GM18907 (cell line): ENCODE results near the gene DZIP1L.
"Not testable (repeated sequence)": the region's sequence is repeated elsewhere in the genome, so short reads cannot be mapped to it uniquely, and the experiment has no call there.

Source experiments
- ATAC-seq: cut with Tn5 transposase; IDR thresholded peaks from one replicate; pipeline ENCODE4 v1.9.1; 2021; ENCODE audit warnings: mild to moderate bottlenecking, moderate library complexity; ENCODE audit not compliant: unreplicated experiment

The DZIP1L gene, protein sequence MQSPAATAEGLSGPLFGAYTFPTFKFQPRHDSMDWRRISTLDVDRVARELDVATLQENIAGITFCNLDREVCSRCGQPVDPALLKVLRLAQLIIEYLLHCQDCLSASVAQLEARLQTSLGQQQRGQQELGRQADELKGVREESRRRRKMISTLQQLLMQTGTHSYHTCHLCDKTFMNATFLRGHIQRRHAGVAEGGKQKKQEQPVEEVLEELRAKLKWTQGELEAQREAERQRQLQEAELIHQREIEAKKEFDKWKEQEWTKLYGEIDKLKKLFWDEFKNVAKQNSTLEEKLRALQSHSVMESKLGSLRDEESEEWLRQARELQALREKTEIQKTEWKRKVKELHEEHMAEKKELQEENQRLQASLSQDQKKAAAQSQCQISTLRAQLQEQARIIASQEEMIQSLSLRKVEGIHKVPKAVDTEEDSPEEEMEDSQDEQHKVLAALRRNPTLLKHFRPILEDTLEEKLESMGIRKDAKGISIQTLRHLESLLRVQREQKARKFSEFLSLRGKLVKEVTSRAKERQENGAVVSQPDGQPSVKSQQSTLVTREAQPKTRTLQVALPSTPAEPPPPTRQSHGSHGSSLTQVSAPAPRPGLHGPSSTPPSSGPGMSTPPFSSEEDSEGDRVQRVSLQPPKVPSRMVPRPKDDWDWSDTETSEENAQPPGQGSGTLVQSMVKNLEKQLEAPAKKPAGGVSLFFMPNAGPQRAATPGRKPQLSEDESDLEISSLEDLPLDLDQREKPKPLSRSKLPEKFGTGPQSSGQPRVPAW

DNA sequence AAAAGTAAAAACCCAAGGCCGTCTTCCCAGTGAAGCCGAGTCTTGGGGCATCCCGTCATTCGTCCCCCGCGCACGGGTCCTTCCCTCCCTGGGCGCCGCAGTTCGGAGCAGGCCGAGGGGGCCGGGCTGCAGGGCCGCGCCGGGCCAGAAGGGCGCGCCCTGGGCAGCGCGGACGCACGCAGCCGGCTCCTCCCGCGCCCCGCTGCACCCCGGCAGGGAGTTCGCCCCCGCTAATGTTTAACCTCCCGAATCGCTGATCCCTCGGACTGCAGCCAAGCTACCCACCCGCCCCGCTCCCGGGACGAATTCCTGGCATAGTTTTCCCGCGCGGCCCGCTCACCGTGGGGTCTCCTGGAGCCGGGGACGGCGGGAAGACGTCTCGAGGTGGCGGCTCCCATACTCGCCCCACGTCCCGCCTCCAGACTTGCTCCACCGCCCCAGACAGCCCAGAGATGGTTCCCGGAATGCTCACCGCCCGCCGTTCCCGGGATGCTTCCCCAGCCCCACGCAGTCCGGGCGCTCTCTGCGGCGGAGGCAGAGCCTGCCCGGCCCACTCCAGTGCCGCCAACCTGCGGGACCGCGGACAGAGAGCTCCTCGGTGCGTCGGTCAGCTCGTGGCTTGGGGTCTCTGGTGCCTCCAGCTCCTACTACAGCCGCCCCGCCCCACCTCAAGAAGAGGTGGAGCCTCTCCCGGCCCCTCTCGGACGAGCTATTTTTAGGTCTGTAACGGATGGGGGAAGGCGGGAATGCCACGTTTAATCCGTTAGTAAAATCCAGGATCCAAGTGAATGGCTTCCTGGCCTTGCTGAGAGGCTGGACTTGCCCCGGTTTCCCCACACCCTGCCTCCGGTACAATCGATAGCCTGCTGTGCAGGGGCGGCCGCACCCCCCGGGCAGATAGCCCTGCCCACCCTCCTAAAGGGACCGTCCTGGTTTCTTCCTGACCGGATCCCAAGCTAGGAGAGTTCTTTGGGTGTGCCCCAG lies at the start of gene DZIP1L:
Gene DZIP1L (minus strand): TSS at position 621 of the 984 bp plus-strand sequence. CDS start 11,637 bp downstream, outside the sequence.
- peak; percentile 80 for ATAC-seq

DNA sequence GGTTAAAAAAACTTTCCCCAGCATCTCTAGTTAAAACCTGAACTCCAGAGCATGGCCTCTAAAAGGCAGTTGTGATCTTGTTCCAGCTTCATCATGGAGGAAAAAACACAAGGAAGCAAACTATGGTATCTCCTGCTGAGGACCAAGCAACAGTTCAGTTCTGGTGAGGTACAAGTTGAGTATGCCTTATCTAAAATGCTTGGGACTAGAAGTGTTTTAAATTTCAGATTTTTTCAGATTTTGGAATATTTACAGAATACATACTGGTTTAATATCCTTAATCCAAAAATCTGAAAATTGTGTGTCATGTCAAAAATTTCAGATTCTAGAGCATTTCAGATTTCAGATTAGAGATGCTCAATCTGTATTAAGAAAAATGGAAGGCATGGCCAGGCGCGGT lies 49.7 kb upstream of the DZIP1L start:
- no peak for ATAC-seq

DNA sequence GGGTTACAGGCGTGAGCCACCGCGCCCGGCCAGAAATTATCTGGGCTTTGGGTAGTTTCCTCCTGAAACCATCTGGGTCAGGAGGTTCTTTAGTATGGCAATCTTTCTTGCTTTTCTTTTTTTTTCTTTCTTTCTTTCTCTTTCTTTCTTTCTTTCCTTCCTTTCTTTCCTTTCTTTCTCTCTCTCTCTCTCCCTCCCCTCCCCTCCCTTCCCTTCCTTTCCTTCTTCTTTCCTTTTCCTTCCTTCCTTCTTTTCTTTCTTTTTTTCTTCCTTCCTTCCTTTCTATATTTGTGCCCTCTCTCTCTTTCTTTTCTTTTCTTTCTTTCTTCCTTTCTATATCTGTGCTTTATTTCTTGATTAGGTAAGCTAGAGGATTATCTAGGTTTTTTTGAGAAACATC lies 42.3 kb upstream of the DZIP1L start:
- ATAC-seq = no peak

DNA sequence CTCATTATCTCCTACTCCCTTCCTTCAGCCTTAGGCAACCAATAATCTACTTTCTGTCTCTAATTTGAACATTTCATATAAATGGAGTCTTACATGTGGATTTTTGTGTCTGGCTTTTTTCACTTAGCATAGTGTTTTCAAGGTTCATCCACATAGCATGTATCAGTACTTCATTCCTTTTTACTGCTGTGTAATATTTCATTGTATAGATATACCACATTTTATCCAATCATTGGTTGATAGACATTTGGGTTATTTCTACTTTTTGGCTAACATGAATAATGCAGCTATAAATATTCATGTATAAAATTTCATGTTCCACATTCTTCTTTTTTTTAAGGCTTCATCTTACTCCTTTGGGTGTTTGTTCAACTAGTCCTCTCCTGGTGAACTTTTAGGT lies 39.1 kb upstream of the DZIP1L start:
- ATAC-seq = no peak

DNA sequence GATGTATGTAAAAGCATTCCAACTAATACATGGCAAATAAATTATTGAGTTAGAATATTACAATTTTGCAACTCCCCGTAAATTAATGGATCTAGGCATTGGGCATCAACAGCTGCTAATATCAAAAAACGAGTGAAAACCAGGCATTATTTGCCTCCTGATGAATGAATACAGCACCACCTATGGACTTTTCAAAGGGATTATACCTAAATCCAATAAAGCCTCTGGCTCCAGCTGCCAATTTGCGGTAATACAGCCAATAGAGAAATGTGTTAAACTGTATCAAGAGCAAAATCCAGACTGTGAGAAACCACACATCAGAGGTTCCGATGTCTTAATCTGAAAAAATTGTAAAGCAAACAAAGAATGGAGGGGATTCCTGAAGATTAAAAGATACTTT lies 33.1 kb upstream of the DZIP1L start:
- no peak for ATAC-seq

DNA sequence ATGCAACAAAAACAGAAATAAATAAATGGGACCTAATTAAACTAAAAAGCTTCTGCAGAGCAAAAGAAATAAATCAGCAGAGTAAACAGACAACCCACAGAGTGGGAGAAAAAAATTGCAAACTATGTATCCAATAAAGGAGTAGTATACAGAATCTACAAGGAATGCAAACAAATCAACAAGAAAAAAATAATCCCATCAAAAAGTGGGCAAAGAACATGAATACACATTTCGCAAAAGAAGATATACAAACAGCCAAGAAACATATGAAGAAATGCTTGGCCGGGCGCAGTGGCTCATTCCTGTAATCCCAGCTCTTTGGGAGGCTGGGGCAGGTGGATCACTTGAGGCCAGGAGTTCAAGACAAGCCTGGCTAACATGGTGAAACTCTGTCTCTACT lies 26.8 kb upstream of the DZIP1L start:
- ATAC-seq = not testable (repeated sequence)

DNA sequence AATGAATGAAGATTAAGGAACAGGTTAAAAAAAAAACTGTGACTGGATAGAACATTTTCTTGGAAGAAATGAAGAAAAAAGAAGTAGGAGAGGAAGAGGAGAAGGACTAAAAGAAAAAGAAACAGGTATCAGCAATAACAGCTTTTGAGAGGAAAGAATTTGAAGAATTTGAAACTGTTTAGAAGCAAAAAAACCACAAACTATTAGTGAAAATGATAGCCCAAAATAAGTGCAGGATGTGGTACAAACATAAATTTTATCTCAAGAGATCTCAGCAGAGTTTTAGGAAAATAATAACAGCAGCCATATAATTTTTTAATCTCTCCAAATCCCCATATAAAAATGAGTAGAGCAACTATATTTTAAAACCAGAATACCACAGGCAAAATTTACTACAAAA lies 25.5 kb upstream of the DZIP1L start:
- ATAC-seq = no peak

DNA sequence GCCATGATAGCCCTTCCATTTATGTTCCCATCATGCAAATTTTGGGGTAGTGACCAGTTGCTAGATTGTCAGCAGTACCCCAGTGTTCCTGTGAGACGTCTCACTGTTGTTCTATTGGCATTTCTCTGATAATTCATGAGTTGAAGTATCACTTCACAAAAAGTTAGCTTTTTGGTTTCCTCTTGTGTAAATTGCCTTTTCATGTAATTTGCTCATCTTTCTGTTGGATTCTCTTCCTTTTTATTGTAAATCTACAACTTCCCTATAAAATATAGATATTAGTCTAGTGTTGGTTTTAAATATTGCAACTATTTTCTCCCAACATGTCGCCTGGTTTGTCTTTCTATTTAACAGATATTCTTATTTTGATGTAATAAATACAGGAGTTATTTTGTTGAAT lies 24.3 kb upstream of the DZIP1L start:
- no peak for ATAC-seq

DNA sequence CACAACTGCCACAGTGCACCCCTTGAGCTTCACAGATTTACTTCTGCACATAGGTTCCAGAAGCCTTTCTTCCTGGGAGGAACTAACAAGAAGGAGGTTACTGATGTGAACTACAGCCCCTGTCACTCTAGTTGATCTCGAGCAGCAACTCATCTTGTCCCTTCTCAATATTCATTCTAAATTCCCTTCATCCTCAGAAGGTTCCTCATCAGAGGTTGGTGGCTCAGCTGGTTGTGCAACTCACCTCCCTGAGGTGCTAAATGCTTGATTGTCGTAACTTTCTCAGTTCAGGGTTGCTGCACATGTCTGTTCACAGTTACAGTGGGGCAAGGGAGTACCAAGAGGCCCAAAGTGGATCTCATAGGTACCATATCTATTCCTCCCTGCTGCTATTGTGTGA lies 22.5 kb upstream of the DZIP1L start:
- ATAC-seq = no peak

DNA sequence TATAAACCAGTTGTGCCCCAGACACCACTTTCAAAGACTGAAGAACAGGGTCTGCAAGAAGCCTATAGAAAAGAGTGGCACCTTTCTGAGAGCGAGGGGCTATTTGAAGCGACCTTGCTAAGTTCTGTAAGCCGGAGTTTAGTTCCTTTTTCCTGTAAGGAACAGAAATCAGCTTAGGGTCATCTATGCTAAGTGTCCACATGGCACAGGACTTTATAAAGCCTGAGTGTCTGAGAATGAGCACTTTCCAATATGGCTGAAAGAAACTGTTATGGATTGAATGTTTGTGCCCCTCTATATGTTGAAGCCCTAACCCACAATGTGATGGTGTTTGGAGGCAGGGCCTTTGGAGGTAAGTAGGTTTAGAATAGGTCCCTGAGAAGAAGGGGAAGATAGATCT lies 20.8 kb upstream of the DZIP1L start:
- ATAC-seq = no peak

DNA sequence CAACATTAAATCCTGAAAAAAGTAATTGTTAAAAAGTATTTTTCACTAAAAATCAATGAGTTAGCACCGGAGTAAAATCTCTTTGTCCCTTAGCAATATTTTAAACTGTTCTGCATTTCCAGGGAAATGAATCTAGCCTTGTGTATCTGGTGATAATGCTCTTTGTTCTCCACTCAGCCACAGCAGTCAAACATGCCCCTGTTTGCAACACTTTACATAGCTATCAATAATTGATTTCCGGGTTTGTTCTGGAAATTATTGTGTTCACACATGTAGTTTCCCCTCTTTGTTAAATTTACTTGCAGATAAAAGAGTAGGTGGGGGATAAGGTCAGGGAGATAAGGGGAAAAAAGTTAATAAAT lies 20.4 kb upstream of the DZIP1L start:
- no peak for ATAC-seq

DNA sequence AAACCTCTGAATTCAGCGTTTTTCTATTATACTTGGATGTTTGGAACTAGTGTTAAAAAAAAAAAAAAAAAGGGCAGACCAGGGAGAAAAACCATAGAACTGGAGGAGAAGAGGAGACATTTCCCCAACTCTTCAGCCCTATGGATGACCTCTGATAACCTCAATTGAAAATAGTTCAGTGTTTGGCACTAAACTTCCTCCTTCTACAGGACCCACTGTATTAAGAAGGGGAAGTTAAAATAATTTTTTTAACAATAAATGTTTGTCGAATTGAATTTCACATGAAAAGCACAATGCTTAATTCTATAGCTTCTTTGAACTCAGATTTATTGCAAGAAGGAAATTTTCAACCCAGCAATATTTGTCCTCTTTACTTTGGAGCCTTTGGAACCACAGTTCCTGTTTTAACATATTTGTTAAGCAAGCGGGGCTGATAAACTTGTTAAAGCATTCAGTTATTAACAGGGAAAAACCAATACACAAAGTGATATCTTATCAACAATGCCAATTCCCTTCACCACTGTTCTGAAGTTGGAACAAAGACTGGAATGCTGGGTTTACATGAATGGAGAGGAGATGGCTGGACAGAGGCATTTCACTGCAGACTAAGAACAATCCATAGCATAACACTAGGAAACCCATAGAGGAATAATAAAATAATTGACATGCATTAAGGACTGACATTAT lies 19.9 kb upstream of the DZIP1L start:
- ATAC-seq = no peak

DNA sequence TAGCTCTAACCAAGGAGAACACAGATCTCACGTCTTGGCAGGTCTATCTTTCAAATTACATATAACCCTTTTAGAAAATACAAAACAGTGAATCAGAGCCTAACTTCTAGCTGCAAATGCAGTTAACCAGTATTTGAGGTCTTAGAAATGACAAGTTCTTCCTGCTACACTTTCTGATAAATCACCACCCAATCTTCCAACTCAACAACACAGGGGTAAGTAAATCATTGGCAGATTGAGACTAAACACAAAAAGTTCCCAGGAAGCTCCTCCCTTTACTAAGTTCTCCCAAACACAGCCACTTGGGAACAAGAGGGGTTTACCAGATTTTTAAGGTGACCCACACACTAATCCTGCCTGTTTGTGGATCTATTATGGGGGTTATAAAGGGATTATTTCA lies 16.8 kb upstream of the DZIP1L start, which contains the start of gene A4GNT:
Gene A4GNT (minus strand): TSS at position 152 of the 400 bp plus-strand sequence. CDS start 1,134 bp downstream, outside the sequence.
- no peak for ATAC-seq

DNA sequence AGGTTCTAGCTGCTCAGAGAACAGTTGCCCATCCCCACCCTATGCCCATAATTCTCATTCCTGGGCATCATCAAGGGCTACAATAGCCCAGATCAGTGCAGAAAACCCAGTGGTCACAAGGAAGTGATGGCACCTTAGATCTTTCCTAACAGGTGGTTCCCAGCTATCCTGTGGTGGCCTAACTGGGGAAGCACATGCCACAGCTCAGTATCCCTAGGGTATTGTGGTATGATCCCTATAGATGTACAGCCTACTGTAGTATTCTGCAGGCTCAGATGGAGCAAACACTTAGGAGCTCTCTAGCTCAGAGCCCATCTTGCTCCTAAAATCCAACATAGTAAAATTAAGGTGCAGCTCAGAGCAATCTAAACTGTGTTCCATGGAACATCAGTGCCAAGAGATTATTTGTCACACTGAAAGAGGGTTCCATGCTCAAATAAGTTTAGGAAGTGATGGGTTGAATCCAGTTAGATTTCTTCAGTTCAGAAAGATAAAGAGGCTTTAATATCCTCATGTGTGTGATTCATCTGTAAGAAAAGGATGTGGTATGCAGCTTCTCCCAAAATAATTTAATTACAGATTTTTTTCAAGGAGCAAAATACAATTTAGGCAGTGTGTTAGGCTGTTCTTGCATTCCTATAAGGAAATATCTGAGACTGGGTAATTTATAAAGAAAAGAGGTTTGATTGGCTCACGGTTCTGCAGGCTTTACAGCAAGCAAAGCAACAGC lies 12.4 kb upstream of the DZIP1L start:
- ATAC-seq = no peak

DNA sequence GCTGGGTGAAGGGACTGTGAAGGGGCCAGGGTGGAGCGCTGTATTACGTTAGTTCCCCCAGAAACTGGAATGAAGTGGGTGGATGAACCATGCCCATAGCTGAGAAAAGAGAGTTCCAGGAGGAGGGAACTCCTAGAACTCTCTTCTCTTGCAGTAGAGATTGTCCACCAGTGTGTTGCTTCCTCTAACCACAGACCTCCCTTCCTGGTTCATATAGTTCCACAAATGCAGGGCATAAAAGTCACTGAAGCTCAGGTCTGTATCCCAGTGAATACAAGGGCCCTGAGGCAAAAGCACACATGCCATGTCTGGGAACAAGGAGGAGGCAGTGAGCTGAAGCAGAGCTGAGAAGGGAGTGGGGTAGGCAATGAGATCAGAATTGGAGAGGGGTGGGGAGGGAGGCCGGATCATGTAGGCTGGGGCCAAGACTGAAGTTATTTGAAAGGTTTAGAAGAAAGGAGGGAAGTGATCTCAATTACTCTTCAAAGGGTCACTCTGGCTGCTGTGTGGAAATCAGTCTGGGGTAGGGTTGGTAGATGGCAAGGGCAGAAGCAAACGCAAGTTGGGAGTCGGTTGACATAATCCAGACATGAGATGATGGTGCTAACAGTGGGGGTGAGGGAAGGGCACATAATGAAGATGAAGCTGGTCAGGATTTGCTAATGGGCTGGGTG lies 10.3 kb upstream of the DZIP1L start:
- no peak for ATAC-seq

DNA sequence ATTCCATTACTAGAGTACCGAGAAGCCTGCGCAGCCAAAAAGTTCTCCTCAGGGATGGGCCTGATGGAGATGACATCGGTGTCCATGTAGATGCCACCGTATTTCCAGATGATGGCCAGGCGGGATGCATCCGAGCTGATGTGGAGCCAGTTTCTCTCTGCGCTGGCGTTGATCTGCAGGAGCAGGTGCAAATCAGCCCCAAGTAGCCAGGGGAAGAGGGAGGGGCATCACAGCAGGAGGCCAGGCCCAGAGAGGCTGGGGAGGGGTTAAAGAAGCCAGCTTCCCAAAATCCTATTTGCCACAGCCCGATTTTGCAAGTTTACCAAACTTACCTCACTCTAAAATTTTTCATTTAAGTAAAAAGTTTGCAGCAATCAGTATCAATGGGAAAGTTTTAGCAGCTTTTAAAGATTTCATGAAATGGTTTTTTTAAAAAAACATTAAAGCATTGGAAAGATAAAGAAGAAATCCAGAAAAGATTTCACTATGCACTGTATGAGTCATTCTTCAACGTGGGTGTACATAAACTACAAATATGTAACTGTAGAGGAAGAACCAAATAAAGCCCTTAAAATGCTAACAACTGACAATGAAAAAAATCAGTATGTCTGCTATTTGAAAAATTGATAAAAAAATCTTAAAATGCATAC lies 9.4 kb upstream of the DZIP1L start:
- no peak for ATAC-seq

DNA sequence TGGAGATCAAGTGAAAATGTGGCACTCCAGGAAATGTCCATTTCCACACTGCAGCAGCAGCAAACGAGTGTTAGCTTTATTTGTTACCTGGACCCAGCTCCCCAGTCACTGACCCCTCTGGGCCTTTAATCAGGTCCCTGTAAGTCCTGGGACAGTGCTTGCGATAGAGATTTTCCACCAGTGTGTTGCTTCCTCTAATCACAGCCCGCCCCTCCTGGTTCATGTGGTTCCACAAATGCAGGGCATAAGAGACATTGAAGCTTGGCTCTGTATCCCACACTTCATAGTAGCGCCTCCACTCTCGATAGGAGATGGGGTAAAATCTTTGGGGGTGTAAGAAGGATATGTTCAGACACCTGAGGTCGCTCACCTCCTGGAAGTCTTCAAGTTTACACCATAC lies 8.8 kb upstream of the DZIP1L start:
- no peak for ATAC-seq

DNA sequence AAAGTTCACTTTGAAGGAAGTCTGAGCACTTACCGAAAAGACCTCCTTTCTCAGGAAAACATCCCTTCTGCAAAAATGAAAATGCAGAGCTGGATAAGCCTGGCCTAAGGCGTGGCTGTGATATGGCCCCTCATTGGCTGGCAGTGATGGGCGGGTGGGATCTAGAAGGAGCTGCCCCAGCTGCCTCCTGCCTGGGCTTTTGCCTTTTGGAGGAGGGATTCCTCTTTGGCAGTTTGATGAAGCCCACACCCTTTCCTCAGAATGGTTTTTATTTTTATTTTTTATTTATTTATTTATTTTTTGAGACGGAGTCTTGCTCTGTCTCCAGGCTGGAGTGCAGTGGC lies 4.0 kb upstream of the DZIP1L start:
- no peak for ATAC-seq
